Right ventricle myocardium superior (tissue), 1 donor: ENCODE results near the gene FOXP1. TPM values are rescaled to one million over a fixed set of nuclear protein-coding genes. Genes with fewer than 3 reads are reported as not detected.
"Not testable (repeated sequence)": the region's sequence is repeated elsewhere in the genome, so short reads cannot be mapped to it uniquely, and the experiment has no call there.

ENCODE experiments used
- ATAC-seq: fragments of 200-7000 bp; cut with Tn5 transposase; one replicate; pipeline ENCODE4 v1.9.1; 2020; ENCODE audit warnings: mild to moderate bottlenecking; ENCODE audit not compliant: poor library complexity
- DNase-seq: peaks from one replicate; pipeline ENCODE4 v3.0.0-alpha.2; 2020
- intact Hi-C: fragments of 100-400 bp; cut with DNase I; formaldehyde crosslinking; loops from one replicate; pipeline ENCODE4 v1.11.2; 2022
- total RNA-seq: library from RNA; stranded (reverse); fragmentation: NEBNext Ultra II Directional; extraction: Animal tissue kit (Norgen Biotek cat#: 25700); gene quantifications from one replicate; pipeline ENCODE4 v1.2.1, GENCODE V29; 2021
- donor health status: DM: no; HTN: yes; CAD: no; lungs with severe emphysema.

The FOXP1 gene
- total RNA-seq, 1 donor from 2014 or later: 36.3 TPM

GRCh38 chr3:71350998-71351397 lies 232.5 kb downstream of the FOXP1 start:
- DNase-seq (no peak), ATAC-seq (peak; percentile 45)
- intact Hi-C loops: no loop called here

- DNase-seq (no peak), ATAC-seq (no peak)
- intact Hi-C loops: no loop called here
These were observed 234.7 kb downstream of the FOXP1 start for GRCh38 chr3:71348831-71349230.

DNA sequence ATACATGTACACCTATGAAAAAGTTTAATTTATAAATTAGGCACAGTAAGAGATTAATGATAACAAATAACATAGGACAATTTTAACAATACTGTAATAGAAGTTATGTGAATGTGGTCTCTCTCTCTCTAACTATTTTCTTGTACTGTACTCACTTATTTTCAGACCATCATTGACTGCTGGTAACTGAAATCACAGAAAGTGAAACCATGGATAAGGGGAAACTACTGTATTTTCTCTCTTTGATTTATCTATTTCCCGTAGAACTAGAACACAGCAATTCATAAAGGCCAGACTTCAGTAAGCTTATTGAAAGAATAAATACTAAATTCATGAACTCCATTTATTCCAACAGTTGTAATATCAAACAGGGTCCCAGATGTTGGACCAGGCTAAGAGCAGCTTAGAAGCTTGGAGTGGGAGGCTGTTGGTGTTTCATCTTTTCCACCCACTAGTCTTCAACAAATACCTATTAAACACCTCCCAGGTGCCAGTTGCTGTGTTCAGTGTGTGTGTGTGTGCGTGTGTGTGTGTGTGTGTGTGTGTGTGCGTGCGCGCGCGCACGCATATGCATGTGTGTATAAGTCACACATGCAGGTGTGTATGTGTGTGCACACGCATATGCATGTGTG lies 235.4 kb downstream of the FOXP1 start:
- intact Hi-C loops: no loop called here
- ATAC-seq (no peak), DNase-seq (no peak)

DNA sequence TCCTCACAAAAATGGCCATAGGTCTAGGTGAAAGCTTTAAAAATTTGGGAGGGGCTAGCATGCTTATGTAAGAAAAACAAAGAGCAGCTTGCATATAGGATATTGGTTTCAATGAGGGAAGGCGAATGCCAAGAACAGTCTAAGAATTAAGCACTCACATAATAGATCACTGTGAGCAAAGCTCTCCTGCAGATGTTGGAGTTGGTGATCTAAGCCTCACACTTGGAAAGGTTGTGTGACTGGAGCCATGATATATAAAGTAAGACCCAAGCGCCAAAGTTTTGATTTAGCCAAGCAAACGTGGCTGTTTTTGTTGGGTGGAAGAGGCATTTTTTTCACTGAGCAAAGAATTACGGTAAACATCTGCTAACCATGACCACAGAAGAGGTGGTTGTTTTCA lies 237.5 kb downstream of the FOXP1 start:
- no peak for ATAC-seq
- intact Hi-C loops: no loop called here
- no peak for DNase-seq

- ATAC-seq: peak; percentile 81
- intact Hi-C loops: no loop called here
- no peak for DNase-seq
These were observed 238.0 kb downstream of the FOXP1 start for GRCh38 chr3:71345429-71346040.

DNA sequence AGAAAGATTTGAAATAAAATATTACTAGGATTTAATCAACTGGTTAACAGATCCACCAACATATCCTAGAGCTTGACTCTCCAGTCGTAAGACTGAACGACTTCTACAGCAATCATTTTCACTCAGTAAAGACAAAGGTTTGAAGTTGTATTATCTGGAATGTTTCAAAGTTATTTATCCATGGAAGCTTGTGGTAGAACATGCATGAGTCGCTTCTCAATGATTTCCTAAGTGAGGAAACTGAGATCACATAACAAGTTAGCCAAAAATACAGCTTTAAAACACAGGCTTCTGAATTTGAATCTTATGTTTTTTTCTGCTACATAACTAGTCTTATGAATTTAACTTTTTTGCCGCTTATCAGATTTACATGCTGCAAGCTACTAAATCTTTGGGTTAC lies 241.8 kb downstream of the FOXP1 start:
- no peak for ATAC-seq
- intact Hi-C loops: no loop called here
- DNase-seq: no peak

GRCh38 chr3:71339049-71339448 lies 244.5 kb downstream of the FOXP1 start:
- intact Hi-C loops: no loop called here
- DNase-seq: no peak
- no peak for ATAC-seq

- DNase-seq: no peak
- ATAC-seq: no peak
- intact Hi-C loops: no loop called here
These were observed 250.7 kb downstream of the FOXP1 start for GRCh38 chr3:71332813-71333212.

DNA sequence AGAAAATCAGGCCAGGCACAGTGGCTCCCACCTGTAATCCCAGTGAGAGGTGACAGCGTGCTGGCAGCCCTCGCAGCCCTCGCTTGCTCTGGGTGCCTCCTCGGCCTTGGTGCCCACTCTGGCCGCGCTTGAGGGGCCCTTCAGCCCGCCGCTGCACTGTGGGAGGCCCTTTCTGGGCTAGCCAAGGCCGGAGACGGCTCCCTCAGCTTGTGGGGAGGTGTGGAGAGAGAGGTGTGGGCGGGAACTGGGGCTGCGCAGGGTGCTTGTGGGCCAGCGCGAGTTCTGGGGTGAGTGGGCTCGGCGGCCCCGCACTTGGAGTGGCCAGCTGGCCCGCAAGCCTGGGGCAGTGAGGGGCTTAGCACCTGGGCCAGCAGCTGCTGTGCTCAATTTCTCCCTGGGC lies 252.6 kb downstream of the FOXP1 start:
- ATAC-seq (no peak), DNase-seq (no peak)
- intact Hi-C loops: no loop called here

- no peak for ATAC-seq
- intact Hi-C loops: no loop called here
- no peak for DNase-seq
These were observed 253.0 kb downstream of the FOXP1 start for GRCh38 chr3:71330505-71330904.

DNA sequence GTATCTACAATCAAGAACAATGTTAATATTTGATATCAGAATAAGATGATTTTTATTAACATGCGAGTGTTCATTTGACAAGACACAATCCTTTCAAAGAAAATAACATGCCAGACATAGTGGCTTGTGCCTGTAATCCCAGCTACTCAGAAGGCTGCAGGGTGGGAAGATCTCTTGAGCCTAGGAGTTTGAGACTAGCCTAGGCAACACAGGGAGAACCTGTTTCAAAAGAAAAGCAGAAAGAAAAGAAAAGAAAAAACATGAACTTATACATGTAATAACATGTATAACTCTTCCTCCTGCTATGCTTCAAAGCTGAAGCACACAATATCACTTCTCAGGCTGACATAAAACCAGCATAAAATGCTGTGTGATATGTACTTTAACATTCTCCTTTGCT lies 253.7 kb downstream of the FOXP1 start:
- intact Hi-C loops: no loop called here
- DNase-seq (no peak), ATAC-seq (no peak)

GRCh38 chr3:71328926-71329325 lies 254.6 kb downstream of the FOXP1 start:
- intact Hi-C loops: no loop called here
- DNase-seq (no peak), ATAC-seq (no peak)

DNA sequence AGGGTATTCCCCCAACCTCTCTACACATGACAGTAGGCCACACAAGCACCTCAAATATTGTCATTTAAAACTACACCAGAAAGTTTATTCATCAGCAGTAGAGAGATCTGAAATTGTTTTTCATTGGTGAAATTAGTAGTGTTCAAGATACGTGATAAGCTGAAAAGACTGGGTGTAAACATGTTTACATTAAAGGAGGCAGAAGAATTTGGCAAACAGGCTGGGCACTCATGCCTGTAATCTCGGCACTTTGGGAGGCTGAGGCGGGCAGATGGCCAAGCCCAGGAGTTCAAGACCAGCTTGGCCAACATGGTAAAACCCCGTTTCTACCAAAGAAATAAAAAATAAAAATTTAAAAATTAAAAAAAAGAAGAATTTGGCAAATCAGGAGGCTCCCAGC lies 255.6 kb downstream of the FOXP1 start:
- ATAC-seq (no peak), DNase-seq (no peak)
- intact Hi-C loops: no loop called here

GRCh38 chr3:71325715-71326114 lies 257.8 kb downstream of the FOXP1 start:
- ATAC-seq: no peak
- DNase-seq: no peak
- intact Hi-C loops: no loop called here

GRCh38 chr3:71324224-71324623 lies 259.3 kb downstream of the FOXP1 start:
- intact Hi-C loops, DNase-seq, ATAC-seq: not testable (repeated sequence)

- ATAC-seq (no peak), DNase-seq (no peak)
- intact Hi-C loops: no loop called here
These were observed 260.0 kb downstream of the FOXP1 start for GRCh38 chr3:71323558-71323957.

DNA sequence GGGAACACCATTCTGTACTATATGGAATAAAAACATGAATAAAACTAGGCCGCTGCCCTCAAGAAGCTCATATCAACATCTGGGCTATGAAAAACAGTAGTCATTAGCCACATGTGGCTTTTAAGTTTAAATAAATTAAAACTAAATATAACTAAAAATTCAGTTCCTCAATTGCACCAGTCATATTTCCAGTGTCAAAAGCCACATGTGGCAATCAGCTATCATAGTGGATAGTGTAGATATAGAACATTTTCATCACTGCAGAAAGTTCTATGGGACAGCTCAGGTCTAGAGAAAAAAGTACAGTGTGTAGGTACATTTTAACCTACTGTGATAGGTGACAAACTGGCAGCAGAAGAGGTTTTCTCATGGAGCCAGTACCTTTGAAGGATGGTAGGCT lies 261.4 kb downstream of the FOXP1 start:
- no peak for ATAC-seq
- no peak for DNase-seq
- intact Hi-C loops: no loop called here

DNA sequence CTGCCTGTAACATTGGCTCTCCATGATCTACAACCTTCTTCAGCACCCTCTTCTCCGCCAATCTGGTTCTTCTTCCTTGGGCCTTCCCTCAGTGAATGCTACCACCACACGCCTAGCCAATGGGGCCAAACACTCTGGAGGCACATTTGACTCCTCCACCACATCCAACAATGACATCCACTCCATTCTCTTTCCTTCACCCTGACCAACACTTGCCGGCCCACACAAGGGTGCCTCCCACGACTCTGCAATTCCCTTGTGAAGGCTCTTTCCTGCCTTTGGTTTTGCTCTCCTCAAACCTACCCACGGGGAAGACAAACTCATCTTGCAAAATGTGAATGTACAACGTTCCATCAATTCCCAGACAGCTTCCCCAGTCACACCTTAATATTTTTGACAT lies 263.8 kb downstream of the FOXP1 start:
- no peak for ATAC-seq
- intact Hi-C loops: no loop called here
- DNase-seq: no peak

DNA sequence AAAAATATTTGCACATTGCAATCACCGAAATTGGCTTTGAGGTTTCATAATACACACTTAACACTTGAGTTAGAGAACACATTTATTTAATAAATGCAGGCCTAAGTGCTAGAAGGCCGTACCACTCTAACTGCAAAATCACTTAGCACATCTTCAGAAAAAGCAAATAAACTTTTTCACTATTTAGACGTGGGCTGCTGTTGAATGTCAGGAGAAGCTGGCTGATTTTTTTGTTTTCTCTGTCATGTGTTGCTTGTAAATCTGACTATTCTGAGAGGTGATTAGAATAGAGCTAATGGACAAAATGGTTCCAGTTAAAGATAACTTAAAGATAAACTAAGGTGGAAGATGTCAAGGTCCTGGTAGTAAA lies 265.1 kb downstream of the FOXP1 start:
- no peak for DNase-seq
- intact Hi-C loops: no loop called here
- ATAC-seq: no peak

DNA sequence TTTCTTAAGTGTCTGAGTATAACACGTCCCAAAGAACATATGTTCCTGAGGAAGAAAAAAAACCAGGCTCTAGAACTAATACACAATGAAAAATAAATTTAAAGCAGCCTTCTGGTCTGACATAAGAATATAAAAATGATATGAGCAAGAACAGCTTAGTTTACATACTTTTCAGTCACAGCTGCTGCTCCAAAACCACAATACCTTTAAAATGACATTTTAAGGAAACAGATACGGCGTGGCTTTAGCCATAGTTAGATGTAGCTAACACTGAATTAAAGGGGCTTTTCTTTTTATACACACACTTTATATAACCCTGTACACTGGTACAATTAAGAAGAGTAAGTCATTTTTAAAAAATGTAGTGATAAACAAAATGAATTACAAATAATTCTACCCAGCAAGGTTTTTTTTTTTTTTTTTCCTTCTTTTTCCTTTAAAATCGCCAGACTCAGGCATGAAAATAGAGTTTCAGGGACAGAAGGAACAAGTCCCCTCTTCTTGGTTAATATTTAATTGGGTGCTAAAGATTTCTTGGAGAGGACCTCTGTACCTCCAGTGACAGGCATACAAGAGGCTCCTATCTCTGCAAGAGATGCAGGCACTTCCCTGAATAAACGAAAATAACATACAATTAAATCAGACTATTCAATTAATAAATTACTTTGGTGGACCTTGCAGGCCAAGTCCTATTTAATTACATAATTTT lies 265.6 kb downstream of the FOXP1 start:
- intact Hi-C loops: no loop called here
- ATAC-seq (no peak), DNase-seq (no peak)
